ENCODE measurements around the gene VSIG10. TPM values are rescaled to one million over a fixed set of nuclear protein-coding genes. Genes with fewer than 3 reads are reported as not detected.

The VSIG10 gene
- total RNA-seq, 8 experiments from 2014 or later: 5.7 to 25.9 (median 12.4) TPM

DNA sequence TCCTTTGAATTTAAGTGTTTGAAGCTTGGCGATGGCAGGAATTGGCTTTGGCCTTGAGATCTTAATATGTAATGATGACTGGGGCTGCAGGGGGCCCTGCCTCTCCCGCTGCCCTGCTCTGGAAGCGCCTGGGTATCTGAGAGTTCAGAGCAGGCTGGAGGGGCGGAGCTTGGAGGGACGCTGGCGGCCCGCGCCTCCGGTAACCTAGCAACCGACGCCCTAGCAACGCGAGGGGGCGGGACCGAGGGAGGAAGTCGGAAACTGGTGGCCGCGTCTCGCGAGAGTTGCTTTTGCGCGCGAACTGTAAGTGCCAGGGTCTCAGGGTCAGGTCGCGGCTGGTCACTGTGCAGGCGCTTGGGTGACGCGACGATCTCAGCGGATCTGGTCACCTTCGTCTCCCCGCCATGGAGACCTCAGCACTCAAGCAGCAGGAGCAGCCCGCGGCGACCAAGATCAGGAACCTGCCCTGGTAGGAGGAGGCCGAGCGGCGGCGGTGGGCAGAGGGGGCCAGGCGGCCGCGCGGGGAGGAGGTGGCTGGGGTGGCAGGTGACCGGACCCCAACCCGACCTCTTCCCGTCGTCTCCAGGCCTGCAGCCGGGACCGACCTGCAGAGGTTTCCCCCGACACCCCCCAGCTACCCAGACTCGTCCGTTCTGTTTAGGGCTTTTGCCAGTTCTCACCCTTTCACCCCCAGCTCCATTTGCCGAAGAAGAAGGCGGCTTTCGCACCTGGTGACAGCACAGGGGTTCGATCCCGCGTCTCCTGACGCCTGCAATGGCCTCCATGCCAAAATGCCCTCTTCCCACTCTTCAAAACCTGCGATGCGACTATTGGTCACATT is 87.2 kb downstream of the VSIG10 start, which contains the start of gene RFC5:
TSS of gene RFC5 (plus strand) at position 280 of the 841 bp plus-strand sequence. CDS start at position 405, 125 bp downstream.
- Histone ChIP-seq H3K4me3 (peak within 1 kb of the TSS; percentile 55 to 70 (median 68)), H3K4me1 (replicated peaks in 1 of 2) (peaks cover 13 to 17% of the 10 kb centered on the region in 2 donors), H3K27ac (peak within 1 kb of the TSS in 1 of 2 donors; percentile 73)
- 0 to 7% (median 0%) methylated on average over 1 to 13 of the region's 61 CpGs; no CpG with 5 or more reads in 1 of the 10 experiments for WGBS, 10 experiments
- in situ Hi-C loops (cut with MboI; ENCODE audit: low pct_unique_long_range_greater_than_20kb in 2 of 9, low sequenced_read_pairs in 9 of 9, unreplicated experiment in 9 of 9): no loop called here
- ATAC-seq (replicated peaks in 6 of 8): peak; percentile 97 to 99 (median 99)

DNA sequence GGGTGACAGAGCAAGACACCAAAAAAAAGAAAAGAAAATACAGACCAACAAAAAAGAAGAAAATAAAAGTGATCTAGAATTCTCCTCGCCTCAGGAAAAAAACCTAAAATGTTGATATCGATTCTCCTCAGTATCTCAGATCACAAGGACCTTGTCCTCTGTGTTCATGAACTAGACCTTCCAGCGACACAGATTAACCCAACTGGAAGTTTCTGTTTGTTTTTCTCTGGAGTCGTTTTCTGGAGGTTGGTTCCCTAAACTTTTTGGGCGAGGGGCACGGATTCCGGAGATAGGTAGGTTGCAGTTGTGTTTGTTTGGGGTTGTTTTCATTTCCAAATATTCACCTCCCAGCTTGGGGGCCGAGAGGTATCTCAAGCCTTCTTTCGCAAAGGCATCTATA is 87.9 kb downstream of the VSIG10 start:
- Histone ChIP-seq H3K27ac (no peak overlapping the region), H3K4me3 (peak overlapping the region; percentile 55 to 70 (median 68)), H3K4me1 (replicated peaks in 1 of 2) (peaks cover 13 to 17% of the 10 kb centered on the region in 2 donors)
- ATAC-seq (replicated peaks in 6 of 8): no peak
- in situ Hi-C loops (cut with MboI; ENCODE audit: low pct_unique_long_range_greater_than_20kb in 2 of 9, low sequenced_read_pairs in 9 of 9, unreplicated experiment in 9 of 9): no loop called here
- 20 to 88% (median 32%) methylated on average over 1 to 8 of the region's 9 CpGs for WGBS, 10 experiments

DNA sequence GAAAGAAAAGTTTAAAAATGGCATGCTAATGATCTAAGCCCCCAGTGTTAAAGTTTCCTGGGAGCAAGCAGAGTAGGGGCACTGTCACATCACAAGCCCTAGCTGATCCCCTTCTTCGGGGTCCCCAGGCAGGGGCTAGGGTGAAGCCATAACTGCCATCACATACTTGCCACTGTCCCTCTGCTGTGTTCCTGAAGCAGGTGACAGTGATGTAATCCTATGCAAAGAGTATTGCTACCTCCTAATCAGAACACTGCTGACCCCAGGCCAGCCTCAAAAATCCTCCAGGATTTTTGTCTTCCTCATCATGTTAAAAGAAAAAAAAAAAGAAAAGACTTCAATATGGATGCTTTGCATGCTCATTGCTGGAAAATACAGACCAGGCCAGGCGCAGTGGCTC is 88.5 kb downstream of the VSIG10 start:
- 17 to 100% (median 83%) methylated on average over 1 of the region's 2 CpGs; no CpG with 5 or more reads in 5 of the 10 experiments for WGBS, 10 experiments
- H3K4me1 ChIP-seq (replicated peaks in 1 of 2): peaks cover 13 to 17% of the 10 kb centered on the region in 2 donors
- ATAC-seq (replicated peaks in 6 of 8): no peak
- no peak overlapping the region for H3K27ac ChIP-seq
- in situ Hi-C loops (cut with MboI; ENCODE audit: low pct_unique_long_range_greater_than_20kb in 2 of 9, low sequenced_read_pairs in 9 of 9, unreplicated experiment in 9 of 9): no loop called here
- no peak overlapping the region for H3K4me3 ChIP-seq

Other genes with a start within 250 kb of the VSIG10 start
- gene KSR2, start 135.0 kb downstream of the VSIG10 start, total RNA-seq: 1 to 10 TPM in 4 of 8 experiments, under 1 TPM in 4; 0.09 to 2.3 (median 1.0) TPM
- gene RFC5, start 87.3 kb downstream of the VSIG10 start, total RNA-seq: 10 to 100 TPM in 7 of 8 experiments, 1 to 10 TPM in 1; 4.9 to 37.4 (median 15.9) TPM
- gene WSB2, start 42.8 kb downstream of the VSIG10 start, total RNA-seq: 100 to 1,000 TPM in 1 of 8 experiments, 10 to 100 TPM in 7; 46.4 to 143 (median 81.9) TPM
- gene PEBP1, start 32.1 kb upstream of the VSIG10 start, total RNA-seq: 100 to 1,000 TPM; 181 to 302 (median 268) TPM

Measured in motor neuron (in vitro differentiated cells).